ENCODE measurements around the gene STK32B. TPM values are rescaled to one million over a fixed set of nuclear protein-coding genes. Genes with fewer than 3 reads are reported as not detected.

STK32B gene
- polyA plus RNA-seq, 1 of the 3 experiments (the other 2 are of a cell fraction), result 0.20 TPM

DNA sequence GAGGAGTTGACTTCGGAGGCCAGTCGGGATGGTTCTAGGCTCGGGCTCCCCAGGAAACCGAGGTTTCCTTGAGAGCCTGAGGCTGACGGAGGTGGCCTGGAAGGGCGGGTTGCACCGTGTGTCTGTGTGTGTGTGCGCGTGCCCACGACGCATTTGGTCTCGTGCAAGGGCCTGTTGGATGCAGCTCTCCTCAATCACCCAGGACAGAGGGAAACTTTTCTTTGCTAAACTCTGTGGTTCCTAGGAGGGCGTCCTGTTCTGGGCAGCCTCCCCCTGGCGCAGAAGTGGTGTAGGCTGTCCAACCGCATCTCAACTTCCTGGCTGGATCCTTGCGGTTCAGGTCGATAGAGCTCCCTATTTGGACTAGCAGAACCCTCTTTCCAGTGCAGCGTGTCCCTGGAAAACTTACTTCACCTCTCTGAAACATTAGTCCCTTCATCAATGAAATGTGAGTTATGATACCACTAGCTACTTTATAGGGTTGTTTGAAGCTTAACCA, 973 bp downstream of the STK32B start (continued):
- no peak for TF ChIP-seq NFIC (IDR thresholded peaks at IDR 0.05; ENCODE audit: borderline replicate concordance)
- TF ChIP-seq, protein P1, sequence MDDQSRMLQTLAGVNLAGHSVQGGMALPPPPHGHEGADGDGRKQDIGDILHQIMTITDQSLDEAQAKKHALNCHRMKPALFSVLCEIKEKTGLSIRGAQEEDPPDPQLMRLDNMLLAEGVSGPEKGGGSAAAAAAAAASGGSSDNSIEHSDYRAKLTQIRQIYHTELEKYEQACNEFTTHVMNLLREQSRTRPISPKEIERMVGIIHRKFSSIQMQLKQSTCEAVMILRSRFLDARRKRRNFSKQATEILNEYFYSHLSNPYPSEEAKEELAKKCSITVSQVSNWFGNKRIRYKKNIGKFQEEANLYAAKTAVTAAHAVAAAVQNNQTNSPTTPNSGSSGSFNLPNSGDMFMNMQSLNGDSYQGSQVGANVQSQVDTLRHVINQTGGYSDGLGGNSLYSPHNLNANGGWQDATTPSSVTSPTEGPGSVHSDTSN (IDR thresholded peaks at IDR 0.05), result no peak

DNA sequence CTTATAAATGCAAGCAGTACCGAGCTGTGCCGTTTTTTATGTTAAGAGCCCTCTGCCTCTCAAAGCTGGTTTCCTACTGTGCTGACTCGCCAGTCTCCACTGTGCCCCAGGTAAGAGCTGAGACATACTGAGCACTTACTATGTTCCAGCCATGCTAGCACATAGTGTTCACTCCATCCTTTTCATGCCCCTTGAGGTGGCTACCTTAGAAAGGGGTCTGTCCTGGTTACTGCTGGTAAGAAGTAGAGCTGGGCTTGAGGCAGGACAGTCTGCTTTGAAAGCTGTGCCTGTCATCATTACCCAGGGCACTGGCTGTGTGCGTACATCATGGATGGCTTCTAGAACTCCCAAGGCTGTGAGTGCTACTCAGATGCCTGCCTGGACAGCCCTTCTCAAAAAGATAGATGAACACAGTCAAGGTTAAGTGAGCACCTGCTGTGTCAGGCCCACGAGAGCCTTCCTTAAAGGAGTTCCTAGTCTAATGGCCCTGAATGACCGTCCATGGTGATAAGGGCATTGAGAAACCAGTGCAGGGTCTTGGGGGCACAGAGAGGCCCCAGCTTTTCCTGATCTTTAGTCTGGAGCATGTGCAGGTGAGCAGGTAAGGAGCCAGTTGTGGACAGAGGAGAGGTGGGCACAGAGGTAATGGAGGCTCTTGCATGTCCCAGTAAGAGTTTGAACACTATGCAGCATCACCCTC, 1.6 kb downstream of the STK32B start:
- no peak for DNase-seq

More for the DNA sequence above, 1.6 kb downstream of the STK32B start:
- H3K9ac ChIP-seq, result no peak overlapping the region
- no peak overlapping the region for H3K27ac ChIP-seq (ENCODE audit: low read depth in 2 of 2, low read length in 1 of 2)
- H3K4me2 ChIP-seq, result no peak overlapping the region
- CTCF ChIA-PET, result interaction anchor here (1.4 to 3.7 kb wide), 4 partner anchors 8 to 737 kb away, joined by 3 to 17 read pairs (median 5); no protein-coding TSS in a partner anchor
- H3K9me3 ChIP-seq, result no peaks in the 10 kb centered on the region
- 59% methylated on average over 5 of the region's 6 CpGs for WGBS (ENCODE audit: low lambda C conversion rate)
- H3K9me2 ChIP-seq, result no peaks in the 10 kb centered on the region
- TF ChIP-seq TEAD4 (IDR thresholded peaks at IDR 0.05; ENCODE audit: borderline replicate concordance, insufficient read depth) (no peak), ELF1 (IDR thresholded peaks at IDR 0.05) (no peak), SIN3A (IDR thresholded peaks at IDR 0.05; ENCODE audit: borderline replicate concordance, low read depth, low read length) (no peak), FOXM1 (IDR thresholded peaks at IDR 0.05; ENCODE audit: low read depth) (no peak), RXRA (IDR thresholded peaks at IDR 0.05; ENCODE audit: borderline replicate concordance, low read depth) (no peak), NRF1 (IDR thresholded peaks at IDR 0.05; ENCODE audit: low read depth, low read length) (no peak), EZH2phosphoT487 (IDR thresholded peaks at IDR 0.05; ENCODE audit: borderline replicate concordance, low read depth) (no peak), POLR2AphosphoS5 (IDR thresholded peaks at IDR 0.05; ENCODE audit: low read depth, low read length) (no peak), JUND (IDR thresholded peaks at IDR 0.05) (no peak), GABPA (IDR thresholded peaks at IDR 0.05; ENCODE audit: low read depth) (no peak), FOSL2 (IDR thresholded peaks at IDR 0.05; ENCODE audit: borderline replicate concordance, low read depth) (no peak)
- TF ChIP-seq, protein P2, sequence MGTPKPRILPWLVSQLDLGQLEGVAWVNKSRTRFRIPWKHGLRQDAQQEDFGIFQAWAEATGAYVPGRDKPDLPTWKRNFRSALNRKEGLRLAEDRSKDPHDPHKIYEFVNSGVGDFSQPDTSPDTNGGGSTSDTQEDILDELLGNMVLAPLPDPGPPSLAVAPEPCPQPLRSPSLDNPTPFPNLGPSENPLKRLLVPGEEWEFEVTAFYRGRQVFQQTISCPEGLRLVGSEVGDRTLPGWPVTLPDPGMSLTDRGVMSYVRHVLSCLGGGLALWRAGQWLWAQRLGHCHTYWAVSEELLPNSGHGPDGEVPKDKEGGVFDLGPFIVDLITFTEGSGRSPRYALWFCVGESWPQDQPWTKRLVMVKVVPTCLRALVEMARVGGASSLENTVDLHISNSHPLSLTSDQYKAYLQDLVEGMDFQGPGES (IDR thresholded peaks at IDR 0.05; ENCODE audit: low read depth, low read length), result no peak
- TF ChIP-seq, protein P3, sequence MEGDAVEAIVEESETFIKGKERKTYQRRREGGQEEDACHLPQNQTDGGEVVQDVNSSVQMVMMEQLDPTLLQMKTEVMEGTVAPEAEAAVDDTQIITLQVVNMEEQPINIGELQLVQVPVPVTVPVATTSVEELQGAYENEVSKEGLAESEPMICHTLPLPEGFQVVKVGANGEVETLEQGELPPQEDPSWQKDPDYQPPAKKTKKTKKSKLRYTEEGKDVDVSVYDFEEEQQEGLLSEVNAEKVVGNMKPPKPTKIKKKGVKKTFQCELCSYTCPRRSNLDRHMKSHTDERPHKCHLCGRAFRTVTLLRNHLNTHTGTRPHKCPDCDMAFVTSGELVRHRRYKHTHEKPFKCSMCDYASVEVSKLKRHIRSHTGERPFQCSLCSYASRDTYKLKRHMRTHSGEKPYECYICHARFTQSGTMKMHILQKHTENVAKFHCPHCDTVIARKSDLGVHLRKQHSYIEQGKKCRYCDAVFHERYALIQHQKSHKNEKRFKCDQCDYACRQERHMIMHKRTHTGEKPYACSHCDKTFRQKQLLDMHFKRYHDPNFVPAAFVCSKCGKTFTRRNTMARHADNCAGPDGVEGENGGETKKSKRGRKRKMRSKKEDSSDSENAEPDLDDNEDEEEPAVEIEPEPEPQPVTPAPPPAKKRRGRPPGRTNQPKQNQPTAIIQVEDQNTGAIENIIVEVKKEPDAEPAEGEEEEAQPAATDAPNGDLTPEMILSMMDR (IDR thresholded peaks at IDR 0.05), result no peak
- TF ChIP-seq, protein P4, sequence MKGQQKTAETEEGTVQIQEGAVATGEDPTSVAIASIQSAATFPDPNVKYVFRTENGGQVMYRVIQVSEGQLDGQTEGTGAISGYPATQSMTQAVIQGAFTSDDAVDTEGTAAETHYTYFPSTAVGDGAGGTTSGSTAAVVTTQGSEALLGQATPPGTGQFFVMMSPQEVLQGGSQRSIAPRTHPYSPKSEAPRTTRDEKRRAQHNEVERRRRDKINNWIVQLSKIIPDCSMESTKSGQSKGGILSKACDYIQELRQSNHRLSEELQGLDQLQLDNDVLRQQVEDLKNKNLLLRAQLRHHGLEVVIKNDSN (IDR thresholded peaks at IDR 0.05; ENCODE audit: borderline replicate concordance, low read depth), result no peak
- TF ChIP-seq, protein P1 (IDR thresholded peaks at IDR 0.05), result no peak
- H3F3A ChIP-seq (replicated peaks; ENCODE audit: insufficient read depth), result no peaks in the 10 kb centered on the region
- H4K20me1 ChIP-seq (ENCODE audit: insufficient read depth), result no peaks in the 10 kb centered on the region
- POLR2A ChIA-PET, result no interaction called here
- H3K36me3 ChIP-seq (replicated peaks in 1 of 2; ENCODE audit: control insufficient read depth in 1 of 2, insufficient read depth in 2 of 2, low read length in 1 of 2), result no peaks in the 10 kb centered on the region
- H2AFZ ChIP-seq (ENCODE audit: low read depth), result no peak overlapping the region
- H3K4me1 ChIP-seq (ENCODE audit: control insufficient read depth in 1 of 2, insufficient read depth in 2 of 2, low read depth in 1 of 2, low read length in 1 of 2), result peaks cover 0 to 12% of the 10 kb centered on the region in 2 experiments; a peak in 1 of 4 replicates
- H3K27me3 ChIP-seq (ENCODE audit: insufficient read depth), result peaks cover 15% of the 10 kb centered on the region
- no peak overlapping the region for H3K4me3 ChIP-seq (ENCODE audit: low read depth in 2 of 2, low read length in 1 of 2)
- H3K79me2 ChIP-seq (ENCODE audit: insufficient read depth), result no peaks in the 10 kb centered on the region

Measured in SK-N-SH (cell line).